Activated naive CD8-positive, alpha-beta T cell treated with anti-CD3 and anti-CD28 coated beads, Interleukin-2, amount 10 ng/mL, durations not matched to agents 7 days and 5 days (primary cell): ENCODE results near the gene PBRM1. TPM values are rescaled to one million over a fixed set of nuclear protein-coding genes. Genes with fewer than 3 reads are reported as not detected.
"Not testable (repeated sequence)": the region's sequence is repeated elsewhere in the genome, so short reads cannot be mapped to it uniquely, and the experiment has no call there.

Experiments used
- ATAC-seq: fragments of 150-1000 bp; cut with Tn5 transposase; one replicate; pipeline ENCODE4 v1.10.0; 2021; ENCODE audit warnings: low read depth, moderate library complexity
- POLR2A ChIA-PET: fragments of 350-600 bp; sonication (Branson Sonifier 250); formaldehyde crosslinking; loops from one replicate; lab custom pipeline; 2021; ENCODE audit warnings: antibody characterized with exemption; lab: Charles Lee
- DNase-seq: peaks from one replicate; pipeline ENCODE4 v3.0.0; 2021
- H3K27ac Mint-ChIP-seq: one replicate; pipeline ENCODE4 v1.8.0; 2022; ENCODE audit warnings: mild to moderate bottlenecking, mixed read lengths
- H3K27me3 Mint-ChIP-seq: one replicate; pipeline ENCODE4 v1.8.0; 2022; ENCODE audit warnings: mild to moderate bottlenecking, moderate library complexity, mixed read lengths
- H3K36me3 Mint-ChIP-seq: one replicate; pipeline ENCODE4 v1.8.0; 2021; ENCODE audit warnings: mild to moderate bottlenecking, mixed read lengths
- H3K4me1 Mint-ChIP-seq: one replicate; pipeline ENCODE4 v1.8.0; 2021; ENCODE audit warnings: mixed read lengths
- H3K4me3 Mint-ChIP-seq: one replicate; pipeline ENCODE4 v1.8.0; 2022; ENCODE audit warnings: mild to moderate bottlenecking, moderate library complexity, mixed read lengths
- H3K9me3 Mint-ChIP-seq: one replicate; pipeline ENCODE4 v1.8.0; 2021; ENCODE audit warnings: mixed read lengths
- total RNA-seq, 2 experiments: library from RNA; stranded (reverse); gene quantifications; one replicate each; pipeline ENCODE4 v1.2.3, GENCODE V29; 2021

PBRM1 gene
- total RNA-seq, 2 experiments from 2014 or later: 73.5 to 77.0 TPM

- DNase-seq: no peak
- no peaks in the 10 kb centered on the region for H3K9me3 Mint-ChIP-seq
- POLR2A ChIA-PET: no interaction called here
Measured at GRCh38 chr3:52678265-52679198, 7.2 kb downstream of the PBRM1 start.

DNA sequence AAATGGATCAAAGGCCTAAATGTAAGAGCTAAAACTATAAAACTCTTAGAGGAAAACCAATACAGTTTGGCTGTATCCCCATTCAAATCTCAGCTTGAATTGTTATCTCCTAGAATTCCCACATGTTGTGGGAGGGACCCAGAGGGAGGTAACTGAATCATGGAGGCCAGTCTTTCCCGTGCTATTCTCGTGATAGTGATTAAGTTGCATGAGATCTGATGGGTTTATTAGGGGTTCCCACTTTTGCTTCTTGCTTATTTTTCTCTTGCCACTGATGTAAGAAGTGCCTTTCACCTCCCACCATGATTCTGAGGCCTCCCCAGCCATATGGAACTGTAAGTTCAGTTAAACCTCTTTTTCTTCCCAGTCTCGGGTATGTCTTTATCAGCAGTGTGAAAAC is 9.5 kb downstream of the PBRM1 start:
- POLR2A ChIA-PET, H3K27me3 Mint-ChIP-seq, H3K9me3 Mint-ChIP-seq, H3K4me3 Mint-ChIP-seq, ATAC-seq, H3K27ac Mint-ChIP-seq, DNase-seq: not testable (repeated sequence)
- H3K36me3 Mint-ChIP-seq: peaks cover 32% of the 10 kb centered on the region
- H3K4me1 Mint-ChIP-seq: peaks cover 16% of the 10 kb centered on the region

More at GRCh38 chr3:52678265-52679198, 7.2 kb downstream of the PBRM1 start:
- no peak for ATAC-seq
- Mint-ChIP-seq H3K36me3 (peaks cover 21% of the 10 kb centered on the region), H3K4me3 (no peak overlapping the region), H3K27me3 (no peaks in the 10 kb centered on the region), H3K27ac (peak overlapping the region; percentile 9), H3K4me1 (peaks cover 13% of the 10 kb centered on the region)

DNA sequence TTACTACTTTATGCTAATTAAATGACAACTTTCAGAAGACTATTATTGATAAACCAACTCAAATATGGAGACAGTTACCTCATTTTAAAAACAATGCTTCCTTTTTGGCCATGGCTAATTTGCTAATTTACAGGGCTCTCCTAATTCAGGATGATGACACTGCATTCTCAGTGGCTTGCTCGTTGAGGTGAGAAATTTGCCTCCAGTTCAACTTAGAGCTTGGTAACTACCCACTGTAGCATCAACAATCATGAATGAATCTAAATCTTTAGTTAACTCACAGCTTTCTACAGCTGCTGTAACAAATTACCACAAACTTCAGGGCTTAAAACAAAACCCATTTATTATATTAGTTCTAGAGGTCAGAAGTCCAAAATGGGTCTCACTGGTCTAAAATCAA is 14.0 kb downstream of the PBRM1 start:
- H3K4me3 Mint-ChIP-seq: no peak overlapping the region
- POLR2A ChIA-PET: interaction anchor here (0.7 kb wide), 1 partner anchor 23 kb away, joined by 3 read pairs; no protein-coding TSS in a partner anchor

DNA sequence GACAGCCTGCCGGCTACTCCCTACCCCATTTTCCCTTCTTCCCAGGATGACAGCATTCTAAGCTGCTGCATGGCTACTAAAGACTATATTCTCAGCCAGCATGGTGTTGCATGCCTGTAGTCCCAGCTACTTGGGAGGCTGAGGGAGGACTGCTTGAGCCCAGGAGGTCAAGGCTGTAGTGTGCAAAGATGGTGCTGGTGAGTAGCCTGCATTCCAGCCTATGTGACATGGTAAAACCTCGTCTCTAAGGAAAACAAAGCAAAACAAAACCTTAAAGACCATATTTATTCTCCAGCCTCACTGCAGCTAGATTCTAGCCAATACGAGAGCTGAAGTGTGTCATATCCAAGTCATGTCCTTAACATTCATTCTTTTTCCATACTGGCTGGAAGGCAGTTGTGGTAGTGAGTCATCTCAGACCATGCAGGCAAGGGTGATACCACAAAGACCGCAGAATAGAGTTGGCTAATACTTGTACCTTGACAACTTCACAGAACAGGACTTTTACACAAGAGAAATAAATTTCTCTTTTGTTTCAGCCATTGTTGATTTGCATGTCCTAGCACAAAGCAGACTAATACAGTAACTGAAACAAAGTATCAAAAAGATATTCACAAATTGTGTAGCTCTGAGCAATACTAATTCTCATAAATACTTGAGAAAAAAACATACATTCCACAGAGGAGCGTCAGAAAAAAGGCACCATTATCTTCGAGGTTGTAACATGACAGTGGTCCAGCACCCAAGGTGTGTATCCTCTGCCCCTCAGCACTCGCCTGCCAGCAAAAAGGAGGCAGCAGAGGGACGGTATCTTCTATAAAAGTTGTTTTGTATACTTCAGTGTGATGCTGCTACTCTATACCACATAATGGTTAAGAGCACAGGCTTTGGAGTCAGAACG is 14.8 kb downstream of the PBRM1 start:
- H3K36me3 Mint-ChIP-seq: peaks cover 23% of the 10 kb centered on the region
- no peak for DNase-seq
- H3K4me1 Mint-ChIP-seq: peaks cover 15% of the 10 kb centered on the region
- H3K9me3 Mint-ChIP-seq: no peaks in the 10 kb centered on the region
- peak overlapping the region; percentile 44 for H3K27ac Mint-ChIP-seq
- POLR2A ChIA-PET: no interaction called here
- no peak overlapping the region for H3K4me3 Mint-ChIP-seq
- H3K27me3 Mint-ChIP-seq: no peaks in the 10 kb centered on the region
- peak; percentile 45 for ATAC-seq

More for the DNA sequence above, 14.0 kb downstream of the PBRM1 start:
- ATAC-seq (no peak), DNase-seq (no peak)
- H3K27me3 Mint-ChIP-seq: no peaks in the 10 kb centered on the region
- peaks cover 28% of the 10 kb centered on the region for H3K36me3 Mint-ChIP-seq
- H3K27ac Mint-ChIP-seq: no peak overlapping the region
- H3K4me1 Mint-ChIP-seq: peaks cover 15% of the 10 kb centered on the region
- H3K9me3 Mint-ChIP-seq: no peaks in the 10 kb centered on the region

GRCh38 chr3:52663098-52663497 is 22.6 kb downstream of the PBRM1 start:
- POLR2A ChIA-PET: interaction anchor here (0.6 kb wide), 1 partner anchor 28 kb away, joined by 3 read pairs; no protein-coding TSS in a partner anchor
- H3K4me1 Mint-ChIP-seq: no peaks in the 10 kb centered on the region
- no peaks in the 10 kb centered on the region for H3K9me3 Mint-ChIP-seq
- H3K27me3 Mint-ChIP-seq: no peaks in the 10 kb centered on the region
- DNase-seq (no peak), ATAC-seq (no peak)
- no peak overlapping the region for H3K27ac Mint-ChIP-seq
- H3K36me3 Mint-ChIP-seq: peaks cover 26% of the 10 kb centered on the region
- H3K4me3 Mint-ChIP-seq: no peak overlapping the region

- H3K27me3 Mint-ChIP-seq: no peaks in the 10 kb centered on the region
- peaks cover 28% of the 10 kb centered on the region for H3K36me3 Mint-ChIP-seq
- DNase-seq (no peak), ATAC-seq (no peak)
- H3K4me3 Mint-ChIP-seq: no peak overlapping the region
- no peaks in the 10 kb centered on the region for H3K9me3 Mint-ChIP-seq
- H3K27ac Mint-ChIP-seq: no peak overlapping the region
- POLR2A ChIA-PET: no interaction called here
- H3K4me1 Mint-ChIP-seq: no peaks in the 10 kb centered on the region
Measured at GRCh38 chr3:52660046-52660445, 25.7 kb downstream of the PBRM1 start.

DNA sequence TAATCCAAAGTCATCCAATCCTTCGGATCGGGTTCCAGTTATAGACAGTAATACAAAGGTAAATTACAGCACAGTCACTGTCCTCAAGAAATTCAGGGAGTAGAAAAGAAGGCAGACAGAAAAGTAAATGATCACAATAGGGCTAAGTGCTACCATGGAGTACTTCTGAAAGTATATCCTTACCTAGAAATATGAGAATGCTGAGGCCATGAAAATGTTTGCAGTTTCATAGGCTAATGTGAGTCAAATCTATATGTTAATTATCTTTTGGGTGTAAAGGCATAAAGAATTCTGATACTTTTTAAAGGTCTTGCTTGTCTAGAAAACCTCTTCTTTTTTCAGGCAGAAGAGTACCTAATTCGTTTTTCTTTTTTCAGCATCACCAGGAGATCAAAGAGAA is 29.8 kb downstream of the PBRM1 start:
- H3K4me3 Mint-ChIP-seq: no peak overlapping the region
- ATAC-seq: no peak
- H3K36me3 Mint-ChIP-seq: peaks cover 21% of the 10 kb centered on the region
- H3K27me3 Mint-ChIP-seq: no peaks in the 10 kb centered on the region
- POLR2A ChIA-PET: no interaction called here
- no peaks in the 10 kb centered on the region for H3K9me3 Mint-ChIP-seq
- H3K4me1 Mint-ChIP-seq: peaks cover under 1% of the 10 kb centered on the region
- no peak for DNase-seq
- H3K27ac Mint-ChIP-seq: no peak overlapping the region

- Mint-ChIP-seq H3K4me3 (no peak overlapping the region), H3K4me1 (peaks cover 5% of the 10 kb centered on the region), H3K36me3 (peaks cover 30% of the 10 kb centered on the region), H3K9me3 (no peaks in the 10 kb centered on the region), H3K27ac (no peak overlapping the region), H3K27me3 (no peaks in the 10 kb centered on the region)
- no peak for ATAC-seq
- POLR2A ChIA-PET: interaction anchor here (1.0 kb wide), 1 partner anchor 28 kb away, joined by 4 read pairs; no protein-coding TSS in a partner anchor
- DNase-seq: no peak
Measured at GRCh38 chr3:52651592-52651991, 34.1 kb downstream of the PBRM1 start.

DNA sequence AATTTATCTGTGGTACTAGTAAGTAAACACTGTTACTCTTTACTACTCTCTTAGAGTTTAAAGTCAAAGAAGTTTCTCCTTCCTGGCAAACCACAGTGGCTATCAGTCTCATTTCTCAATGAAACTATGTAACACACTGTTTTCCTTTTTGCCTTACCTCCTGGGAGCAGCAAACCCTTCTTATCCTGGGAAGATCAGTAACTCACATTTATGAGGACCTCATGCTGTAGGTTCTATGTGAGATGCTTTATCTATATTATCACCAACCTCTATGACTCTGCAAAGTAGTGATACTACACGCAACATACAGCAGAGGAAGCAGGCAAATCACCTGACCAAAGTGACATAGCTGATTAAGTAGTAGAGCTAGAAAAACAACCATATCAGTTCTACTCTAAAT is 35.3 kb downstream of the PBRM1 start:
- peaks cover 27% of the 10 kb centered on the region for H3K36me3 Mint-ChIP-seq
- POLR2A ChIA-PET: no interaction called here
- H3K4me1 Mint-ChIP-seq: peaks cover 5% of the 10 kb centered on the region
- no peaks in the 10 kb centered on the region for H3K27me3 Mint-ChIP-seq
- no peak for DNase-seq
- H3K27ac Mint-ChIP-seq: peak overlapping the region; percentile 19
- peak; percentile 52 for ATAC-seq
- no peak overlapping the region for H3K4me3 Mint-ChIP-seq
- H3K9me3 Mint-ChIP-seq: no peaks in the 10 kb centered on the region

DNA sequence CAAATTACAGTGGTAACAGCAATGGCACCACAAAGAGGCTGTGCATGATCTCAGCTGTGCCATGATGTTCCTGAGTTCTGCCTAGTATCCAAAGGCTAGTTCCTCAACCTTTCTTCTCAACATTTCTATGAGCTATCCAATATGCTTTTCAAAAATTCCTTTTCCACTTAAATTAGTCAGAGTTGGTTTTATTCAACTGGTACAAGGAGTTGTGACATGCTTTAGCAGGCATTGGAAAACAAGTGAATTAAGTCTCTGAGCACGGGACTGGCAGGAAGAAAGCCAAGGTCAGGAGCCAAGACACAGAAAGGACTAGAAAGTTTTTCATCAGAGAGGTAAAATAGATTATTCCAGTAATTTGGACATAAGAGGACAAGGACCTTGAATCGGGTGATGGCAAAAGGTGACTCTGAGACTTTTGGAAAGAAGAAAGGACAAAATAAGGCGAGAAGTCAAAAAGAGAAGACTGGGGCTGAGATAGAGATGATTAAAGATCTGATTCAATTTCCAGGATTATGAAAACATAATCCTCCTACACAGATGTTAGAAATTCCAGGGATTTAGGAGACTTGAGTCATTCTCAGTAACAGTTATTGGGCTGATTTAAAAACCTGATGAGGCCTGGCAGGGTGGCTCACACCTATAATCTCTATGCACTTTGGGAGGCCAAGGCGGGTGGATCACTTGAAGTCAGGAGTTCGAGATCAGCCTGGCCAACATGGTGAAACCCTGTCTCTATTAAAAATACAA is 36.1 kb downstream of the PBRM1 start:
- peaks cover 5% of the 10 kb centered on the region for H3K4me1 Mint-ChIP-seq
- no peak for DNase-seq
- POLR2A ChIA-PET: interaction anchor here (0.6 kb wide), 1 partner anchor 225 kb away, joined by 4 read pairs; no protein-coding TSS in a partner anchor
- no peak for ATAC-seq
- no peaks in the 10 kb centered on the region for H3K27me3 Mint-ChIP-seq
- H3K27ac Mint-ChIP-seq: no peak overlapping the region
- H3K36me3 Mint-ChIP-seq: peaks cover 34% of the 10 kb centered on the region
- H3K4me3 Mint-ChIP-seq: no peak overlapping the region
- H3K9me3 Mint-ChIP-seq: no peaks in the 10 kb centered on the region

GRCh38 chr3:52645549-52645948 is 40.2 kb downstream of the PBRM1 start:
- H3K9me3 Mint-ChIP-seq: no peaks in the 10 kb centered on the region
- peaks cover 36% of the 10 kb centered on the region for H3K36me3 Mint-ChIP-seq
- H3K4me3 Mint-ChIP-seq: no peak overlapping the region
- H3K27ac Mint-ChIP-seq: no peak overlapping the region
- peaks cover 2% of the 10 kb centered on the region for H3K4me1 Mint-ChIP-seq
- DNase-seq (no peak), ATAC-seq (no peak)
- H3K27me3 Mint-ChIP-seq: no peaks in the 10 kb centered on the region
- POLR2A ChIA-PET: no interaction called here

DNA sequence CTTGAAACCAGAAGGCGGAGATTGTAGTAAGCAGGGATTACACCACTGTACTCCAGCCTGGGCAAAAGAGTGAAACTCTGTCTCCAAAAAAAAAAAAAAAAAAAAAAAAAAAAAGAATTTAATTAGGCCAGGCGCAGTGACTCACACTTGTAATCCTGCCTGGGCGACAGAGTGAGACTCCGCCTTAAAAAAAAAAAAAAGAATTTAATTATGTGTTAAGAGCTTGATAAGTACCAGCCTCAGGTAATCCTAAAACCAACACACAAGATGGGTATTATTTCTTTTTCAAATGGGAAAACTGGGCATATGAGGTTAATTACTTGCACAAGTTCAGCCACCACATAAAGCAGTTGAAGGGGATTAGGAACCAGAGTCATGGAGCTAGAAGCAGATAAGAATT is 49.0 kb downstream of the PBRM1 start:
- H3K27ac Mint-ChIP-seq: no peak overlapping the region
- DNase-seq (no peak), ATAC-seq (no peak)
- no peaks in the 10 kb centered on the region for H3K27me3 Mint-ChIP-seq
- POLR2A ChIA-PET: interaction anchor here (0.6 kb wide), 1 partner anchor 21 kb away, joined by 3 read pairs; no protein-coding TSS in a partner anchor
- peaks cover 12% of the 10 kb centered on the region for H3K36me3 Mint-ChIP-seq
- H3K4me1 Mint-ChIP-seq: no peaks in the 10 kb centered on the region
- no peaks in the 10 kb centered on the region for H3K9me3 Mint-ChIP-seq
- H3K4me3 Mint-ChIP-seq: no peak overlapping the region
